Tibial artery (tissue), 4 donors: ENCODE measurements around the gene SPOCD1.

Experiments
- DNase-seq, 2 donors: peaks; one replicate each; pipeline ENCODE4 v3.0.0-alpha.2; 2019
- H3K27ac ChIP-seq, 2 donors: fragments of 200-600 bp; sonication (generic) in 1 of 2; 1 replicate in 1 of 2; 2 replicates in 1 of 2; pipeline ENCODE4 v1.5.1; 2018 to 2019; ENCODE audit warnings: mild to moderate bottlenecking in 1 of 2
- H3K27me3 ChIP-seq, 2 donors: fragments of 200-600 bp; sonication (generic) in 1 of 2; one replicate each; pipeline versions ENCODE4 v1.5.1 to v1.6.0; 2016 to 2019
- H3K36me3 ChIP-seq, 3 donors: fragments of 200-600 bp; sonication (generic) in 2 of 3; one replicate each; pipeline ENCODE4 v1.5.1; 2016 to 2019; ENCODE audit warnings: mild to moderate bottlenecking in 2 of 3
- H3K4me1 ChIP-seq, 4 donors: fragments of 200-600 bp; sonication (generic) in 2 of 4; 1 replicate in 3 of 4; 2 replicates in 1 of 4; pipeline ENCODE4 v1.5.1; 2016 to 2019
- H3K4me3 ChIP-seq, 2 donors: fragments of 200-600 bp; sonication (generic) in 1 of 2; 1 replicate in 1 of 2; 2 replicates in 1 of 2; pipeline ENCODE4 v1.5.1; 2018 to 2019; ENCODE audit warnings: mild to moderate bottlenecking in 2 of 2
- H3K9me3 ChIP-seq, 3 donors: fragments of 200-600 bp; sonication (generic) in 1 of 3; one replicate each; pipeline ENCODE4 v1.5.1; 2016 to 2019
- CTCF ChIP-seq, 2 experiments: fragments of 200-600 bp in 1 of 2; fragments of 450-650 bp in 1 of 2; IDR thresholded peaks; one replicate each; pipeline ENCODE4 v1.5.1; 2017 to 2019; ENCODE audit warnings: antibody characterized with exemption in 2 of 2, mild to moderate bottlenecking in 1 of 2, moderate library complexity in 1 of 2
- intact Hi-C: fragments of 100-400 bp; cut with DNase I; formaldehyde crosslinking; loops from one replicate; pipeline ENCODE4 v1.15.0; 2023; ENCODE audit warnings: low total_unique reads

The SPOCD1 gene

GRCh38 chr1:31796707-31797106 lies 19.1 kb downstream of the SPOCD1 start:
- TF ChIP-seq CTCF (IDR thresholded peaks at IDR 0.05), result no peak
- peak; percentile 16 to 33 for DNase-seq
- no peaks in the 10 kb centered on the region for H3K9me3 ChIP-seq
- H3K4me1 ChIP-seq, result peaks cover 0 to 13% (median 4%) of the 10 kb centered on the region in 4 donors
- intact Hi-C loops, result loop anchor here (10.0 kb wide), 1 partner anchor 168 kb away; no protein-coding TSS in a partner anchor
- H3K4me3 ChIP-seq, result no peak overlapping the region
- H3K27ac ChIP-seq, result no peak overlapping the region
- peaks cover 0 to 31% of the 10 kb centered on the region in 2 donors for H3K27me3 ChIP-seq
- no peaks in the 10 kb centered on the region for H3K36me3 ChIP-seq

GRCh38 chr1:31795801-31796621 lies 19.8 kb downstream of the SPOCD1 start:
- TF ChIP-seq CTCF (IDR thresholded peaks at IDR 0.05), result no peak
- Histone ChIP-seq H3K27ac (no peak overlapping the region), H3K36me3 (no peaks in the 10 kb centered on the region), H3K27me3 (peaks cover 0 to 31% of the 10 kb centered on the region in 2 donors), H3K4me1 (peaks cover 0 to 13% (median 4%) of the 10 kb centered on the region in 4 donors), H3K4me3 (no peak overlapping the region), H3K9me3 (no peaks in the 10 kb centered on the region)
- intact Hi-C loops, result loop anchor here (10.0 kb wide), 1 partner anchor 169 kb away; no protein-coding TSS in a partner anchor
- DNase-seq, result peak; percentile 23 to 51

- Histone ChIP-seq H3K9me3 (no peaks in the 10 kb centered on the region), H3K36me3 (no peaks in the 10 kb centered on the region), H3K4me3 (no peak overlapping the region), H3K27ac (no peak overlapping the region), H3K27me3 (peaks cover 0 to 31% of the 10 kb centered on the region in 2 donors), H3K4me1 (peaks cover 0 to 13% (median 4%) of the 10 kb centered on the region in 4 donors)
- peak in 1 of 2 donors; percentile 15 for DNase-seq
- no peak for TF ChIP-seq CTCF (IDR thresholded peaks at IDR 0.05)
- intact Hi-C loops, result loop anchor here (10.0 kb wide), 1 partner anchor 170 kb away; no protein-coding TSS in a partner anchor
These were observed 20.6 kb downstream of the SPOCD1 start for GRCh38 chr1:31795096-31795675.

GRCh38 chr1:31793586-31794285 lies 22.1 kb downstream of the SPOCD1 start:
- peak in 1 of 2 donors; percentile 13 for DNase-seq
- Histone ChIP-seq H3K9me3 (no peaks in the 10 kb centered on the region), H3K4me3 (no peak overlapping the region), H3K27ac (no peak overlapping the region), H3K4me1 (peaks cover 0 to 11% (median 8%) of the 10 kb centered on the region in 4 donors), H3K36me3 (no peaks in the 10 kb centered on the region), H3K27me3 (peaks cover 0 to 31% of the 10 kb centered on the region in 2 donors)
- intact Hi-C loops, result loop anchor here (5.0 to 10.0 kb wide), 2 partner anchors 171 to 231 kb away; no protein-coding TSS in a partner anchor
- TF ChIP-seq CTCF (IDR thresholded peaks at IDR 0.05), result no peak

- no peak overlapping the region for H3K27ac ChIP-seq
These were observed 22.7 kb downstream of the SPOCD1 start for GRCh38 chr1:31793086-31793485.

More at GRCh38 chr1:31793086-31793485, 22.7 kb downstream of the SPOCD1 start:
- peak; percentile 19 to 60 for DNase-seq
- TF ChIP-seq CTCF (IDR thresholded peaks at IDR 0.05), result no peak
- intact Hi-C loops, result loop anchor here (5.0 to 10.0 kb wide), 2 partner anchors 172 to 231 kb away; no protein-coding TSS in a partner anchor
- Histone ChIP-seq H3K27me3 (peaks cover 0 to 30% of the 10 kb centered on the region in 2 donors), H3K9me3 (no peaks in the 10 kb centered on the region), H3K4me3 (no peak overlapping the region), H3K36me3 (no peaks in the 10 kb centered on the region), H3K4me1 (peaks cover 0 to 13% (median 7%) of the 10 kb centered on the region in 4 donors)
